Activated CD8-positive, alpha-beta T cell treated with anti-CD3 and anti-CD28 coated beads for 36 hours (primary cell): ENCODE measurements around the gene TBL1X. TPM values are rescaled to one million over a fixed set of nuclear protein-coding genes. Genes with fewer than 3 reads are reported as not detected.
"Not testable (repeated sequence)": the region's sequence is repeated elsewhere in the genome, so short reads cannot be mapped to it uniquely, and the experiment has no call there.

Experiments used
- ATAC-seq: fragments of 200-7000 bp; cut with Tn5 transposase; one replicate; pipeline ENCODE4 v1.10.0; 2021; ENCODE audit warnings: mild to moderate bottlenecking, moderate library complexity
- CTCF ChIA-PET: fragments of 350-600 bp; sonication (Branson Sonifier 250); formaldehyde crosslinking; loops from one replicate; lab custom pipeline; 2021; ENCODE audit warnings: antibody characterized with exemption; lab: Charles Lee
- POLR2A ChIA-PET: fragments of 350-600 bp; sonication (Branson Sonifier 250); formaldehyde crosslinking; loops from one replicate; lab custom pipeline; 2021; ENCODE audit warnings: antibody characterized with exemption; lab: Charles Lee
- DNase-seq: peaks from one replicate; pipeline ENCODE4 v3.0.0-alpha.2; 2020
- H3K27ac Mint-ChIP-seq: one replicate; pipeline ENCODE4 v1.8.0; 2021; ENCODE audit warnings: mild to moderate bottlenecking, mixed read lengths
- H3K27me3 Mint-ChIP-seq: one replicate; pipeline ENCODE4 v1.8.0; 2021; ENCODE audit warnings: mixed read lengths
- H3K36me3 Mint-ChIP-seq: one replicate; pipeline ENCODE4 v1.8.0; 2021; ENCODE audit warnings: low read depth, mixed read lengths
- H3K4me1 Mint-ChIP-seq: one replicate; pipeline ENCODE4 v1.8.0; 2021; ENCODE audit warnings: low read depth, mixed read lengths
- H3K4me3 Mint-ChIP-seq: one replicate; pipeline ENCODE4 v1.8.0; 2021; ENCODE audit warnings: mild to moderate bottlenecking, moderate library complexity, mixed read lengths
- H3K9me3 Mint-ChIP-seq: one replicate; pipeline ENCODE4 v1.8.0; 2021; ENCODE audit warnings: mixed read lengths
- intact Hi-C: fragments of 100-400 bp; cut with micrococcal nuclease; formaldehyde crosslinking; loops from one replicate; pipeline ENCODE4 v1.10.0; 2022
- total RNA-seq, 2 experiments: library from RNA; stranded (reverse); gene quantifications; one replicate each; pipeline ENCODE4 v1.2.3, GENCODE V29; 2021
- TF ChIP-seq, protein P1 (sequence below): fragments of 200-600 bp; IDR thresholded peaks from one replicate; pipeline ENCODE4 v1.8.0; 2022; ENCODE audit warnings: antibody characterized with exemption, mild to moderate bottlenecking

Gene TBL1X
- total RNA-seq, 2 experiments from 2014 or later = 28.9 to 32.0 TPM

DNA sequence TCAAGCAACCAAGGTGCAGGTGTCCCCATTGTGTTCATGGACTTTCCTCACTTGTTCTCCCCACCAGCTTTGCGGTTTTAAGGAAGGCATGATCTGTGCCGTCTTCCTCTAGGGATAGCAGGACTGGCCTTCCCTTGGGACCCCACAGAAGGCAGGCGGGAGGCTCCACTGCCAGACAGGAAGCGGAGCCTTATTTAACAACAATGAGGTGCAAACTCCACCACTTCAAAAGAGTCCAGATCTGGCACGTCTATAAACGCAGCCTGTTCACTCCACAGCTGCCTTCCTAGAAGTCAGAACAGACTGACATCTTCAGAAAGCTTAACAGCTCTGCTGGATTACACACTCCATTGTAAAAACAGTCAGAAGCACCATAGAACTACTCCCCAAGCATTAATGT, 302.5 kb downstream of the TBL1X start:
- H3K36me3 Mint-ChIP-seq = no peaks in the 10 kb centered on the region
- intact Hi-C loops = no loop called here
- CTCF ChIA-PET = no interaction called here
- no peaks in the 10 kb centered on the region for H3K4me1 Mint-ChIP-seq
- TF ChIP-seq, protein P1, sequence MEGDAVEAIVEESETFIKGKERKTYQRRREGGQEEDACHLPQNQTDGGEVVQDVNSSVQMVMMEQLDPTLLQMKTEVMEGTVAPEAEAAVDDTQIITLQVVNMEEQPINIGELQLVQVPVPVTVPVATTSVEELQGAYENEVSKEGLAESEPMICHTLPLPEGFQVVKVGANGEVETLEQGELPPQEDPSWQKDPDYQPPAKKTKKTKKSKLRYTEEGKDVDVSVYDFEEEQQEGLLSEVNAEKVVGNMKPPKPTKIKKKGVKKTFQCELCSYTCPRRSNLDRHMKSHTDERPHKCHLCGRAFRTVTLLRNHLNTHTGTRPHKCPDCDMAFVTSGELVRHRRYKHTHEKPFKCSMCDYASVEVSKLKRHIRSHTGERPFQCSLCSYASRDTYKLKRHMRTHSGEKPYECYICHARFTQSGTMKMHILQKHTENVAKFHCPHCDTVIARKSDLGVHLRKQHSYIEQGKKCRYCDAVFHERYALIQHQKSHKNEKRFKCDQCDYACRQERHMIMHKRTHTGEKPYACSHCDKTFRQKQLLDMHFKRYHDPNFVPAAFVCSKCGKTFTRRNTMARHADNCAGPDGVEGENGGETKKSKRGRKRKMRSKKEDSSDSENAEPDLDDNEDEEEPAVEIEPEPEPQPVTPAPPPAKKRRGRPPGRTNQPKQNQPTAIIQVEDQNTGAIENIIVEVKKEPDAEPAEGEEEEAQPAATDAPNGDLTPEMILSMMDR = no peak
- POLR2A ChIA-PET = no interaction called here
- no peak overlapping the region for H3K4me3 Mint-ChIP-seq
- H3K27ac Mint-ChIP-seq = no peak overlapping the region
- no peaks in the 10 kb centered on the region for H3K9me3 Mint-ChIP-seq
- no peak for DNase-seq
- ATAC-seq = no peak
- peaks cover 13% of the 10 kb centered on the region for H3K27me3 Mint-ChIP-seq

GRCh38 chrX:9768321-9768839, 303.5 kb downstream of the TBL1X start:
- H3K36me3 Mint-ChIP-seq, H3K9me3 Mint-ChIP-seq, POLR2A ChIA-PET, H3K27ac Mint-ChIP-seq, intact Hi-C loops, DNase-seq, H3K4me1 Mint-ChIP-seq, CTCF ChIA-PET, ATAC-seq, H3K4me3 Mint-ChIP-seq: not testable (repeated sequence)
- peaks cover 11% of the 10 kb centered on the region for H3K27me3 Mint-ChIP-seq

- CTCF ChIA-PET = no interaction called here
- no peak for DNase-seq
These were observed 305.5 kb downstream of the TBL1X start for GRCh38 chrX:9770319-9770718.

GRCh38 chrX:9772943-9773342, 308.1 kb downstream of the TBL1X start:
- CTCF ChIA-PET = no interaction called here
- TF ChIP-seq, protein P1 = no peak
- DNase-seq = no peak
- no peaks in the 10 kb centered on the region for H3K4me1 Mint-ChIP-seq
- intact Hi-C loops = no loop called here
- H3K27me3 Mint-ChIP-seq = peaks cover 9% of the 10 kb centered on the region
- H3K36me3 Mint-ChIP-seq = no peaks in the 10 kb centered on the region
- H3K9me3 Mint-ChIP-seq = no peaks in the 10 kb centered on the region
- POLR2A ChIA-PET = no interaction called here
- no peak for ATAC-seq
- no peak overlapping the region for H3K4me3 Mint-ChIP-seq
- H3K27ac Mint-ChIP-seq = no peak overlapping the region

More at GRCh38 chrX:9770319-9770718, 305.5 kb downstream of the TBL1X start:
- TF ChIP-seq, protein P1 = no peak
- Mint-ChIP-seq H3K36me3 (no peaks in the 10 kb centered on the region), H3K4me1 (no peaks in the 10 kb centered on the region), H3K4me3 (no peak overlapping the region), H3K27me3 (peaks cover 10% of the 10 kb centered on the region), H3K27ac (no peak overlapping the region), H3K9me3 (no peaks in the 10 kb centered on the region)
- POLR2A ChIA-PET = no interaction called here
- intact Hi-C loops = no loop called here
- no peak for ATAC-seq

GRCh38 chrX:9775930-9776329, 311.1 kb downstream of the TBL1X start:
- POLR2A ChIA-PET = no interaction called here
- DNase-seq (no peak), ATAC-seq (no peak)
- Mint-ChIP-seq H3K36me3 (no peaks in the 10 kb centered on the region), H3K9me3 (no peaks in the 10 kb centered on the region), H3K4me1 (no peaks in the 10 kb centered on the region), H3K4me3 (no peak overlapping the region), H3K27ac (no peak overlapping the region), H3K27me3 (peaks cover 4% of the 10 kb centered on the region)
- CTCF ChIA-PET = no interaction called here
- intact Hi-C loops = no loop called here
- TF ChIP-seq, protein P1 = no peak

- intact Hi-C loops = no loop called here
- H3K4me1 Mint-ChIP-seq = no peaks in the 10 kb centered on the region
- H3K4me3 Mint-ChIP-seq = no peak overlapping the region
- H3K27me3 Mint-ChIP-seq = peaks cover 9% of the 10 kb centered on the region
- ChIA-PET CTCF (no interaction called here), POLR2A (no interaction called here)
- H3K36me3 Mint-ChIP-seq = no peaks in the 10 kb centered on the region
- H3K27ac Mint-ChIP-seq = no peak overlapping the region
- DNase-seq (no peak), ATAC-seq (no peak)
- no peaks in the 10 kb centered on the region for H3K9me3 Mint-ChIP-seq
- TF ChIP-seq, protein P1 = no peak
These were observed 317.1 kb downstream of the TBL1X start for GRCh38 chrX:9781941-9782340.
